SK-N-SH (cell line): ENCODE data around the gene A2M. TPM values are rescaled to one million over a fixed set of nuclear protein-coding genes. Genes with fewer than 3 reads are reported as not detected.

Source experiments
- CTCF ChIA-PET: fragments of 300-600, 350-600 bp; formaldehyde crosslinking; extraction: SDS; loops from one replicate; lab custom pipeline; 2021; lab: Yijun Ruan, JAX
- POLR2A ChIA-PET: fragments of 350-600 bp; sonication (Branson Sonifier 250); formaldehyde crosslinking; extraction: SDS; loops from one replicate; lab custom pipeline; 2020; ENCODE audit warnings: antibody characterized with exemption, inconsistent platforms; lab: Yijun Ruan, JAX
- DNase-seq: peaks from one replicate; pipeline ENCODE4 v3.0.0; 2012
- H2AFZ ChIP-seq: fragments of 200-600 bp; sonication (generic); 2 replicates; pipeline ENCODE4 v1.8.1; 2016; ENCODE audit warnings: antibody characterized with exemption, mild to moderate bottlenecking, low read depth
- H3F3A ChIP-seq: fragments of 200-600 bp; sonication (generic); replicated peaks from 2 replicates; pipeline ENCODE3; 2016; ENCODE audit warnings: antibody characterized with exemption, mild to moderate bottlenecking; ENCODE audit not compliant: insufficient read depth
- H3K27ac ChIP-seq, 2 experiments: fragments of 200-500 bp in 1 of 2; fragments of 200-600 bp in 1 of 2; sonication (Bioruptor generic) in 1 of 2; sonication (generic), shearing (Covaris generic) in 1 of 2; 2 replicates each; pipeline versions ENCODE4 v1.5.1 to v1.6.1; 2014 to 2016; ENCODE audit warnings: low read depth in 2 of 2, inconsistent platforms in 1 of 2, low read length in 1 of 2, mild to moderate bottlenecking in 1 of 2, mixed read lengths in 1 of 2
- H3K27me3 ChIP-seq: fragments of 200-600 bp; sonication (generic), shearing (Covaris generic); 2 replicates; pipeline ENCODE4 v1.6.1; 2016; ENCODE audit warnings: mixed run types; ENCODE audit not compliant: insufficient read depth
- H3K36me3 ChIP-seq, 2 experiments: fragments of 200-500 bp in 1 of 2; fragments of 200-600 bp in 1 of 2; sonication (Bioruptor generic) in 1 of 2; sonication (generic) in 1 of 2; replicated peaks in 1 of 2; 2 replicates each; pipeline versions ENCODE3 to v1.5.1; 2014 to 2016; ENCODE audit warnings: low read length in 1 of 2, mild to moderate bottlenecking in 1 of 2; ENCODE audit not compliant: insufficient read depth in 2 of 2, control insufficient read depth in 1 of 2
- H3K4me1 ChIP-seq, 2 experiments: fragments of 200-500 bp in 1 of 2; fragments of 200-600 bp in 1 of 2; sonication (Bioruptor generic) in 1 of 2; sonication (generic), shearing (Covaris generic) in 1 of 2; 2 replicates each; pipeline versions ENCODE4 v1.5.1 to v1.6.1; 2014 to 2016; ENCODE audit warnings: low read depth in 1 of 2, low read length in 1 of 2, mixed run types in 1 of 2; ENCODE audit not compliant: insufficient read depth in 2 of 2, control insufficient read depth in 1 of 2
- H3K4me2 ChIP-seq: fragments of 200-600 bp; sonication (generic), shearing (Covaris generic); 2 replicates; pipeline ENCODE4 v1.6.1; 2017; ENCODE audit warnings: mixed run types
- H3K4me3 ChIP-seq, 2 experiments: fragments of 200-500 bp in 1 of 2; fragments of 200-600 bp in 1 of 2; sonication (Bioruptor generic) in 1 of 2; sonication (generic), shearing (Covaris generic) in 1 of 2; 2 replicates each; pipeline versions ENCODE4 v1.5.1 to v1.8.1; 2014 to 2016; ENCODE audit warnings: low read depth in 2 of 2, inconsistent platforms in 1 of 2, low read length in 1 of 2, mild to moderate bottlenecking in 1 of 2, mixed read lengths in 1 of 2, moderate library complexity in 1 of 2
- H3K79me2 ChIP-seq: fragments of 200-600 bp; sonication (generic); 2 replicates; pipeline ENCODE4 v1.8.1; 2017; ENCODE audit warnings: mild to moderate bottlenecking; ENCODE audit not compliant: insufficient read depth
- H3K9ac ChIP-seq: fragments of 200-600 bp; sonication (generic); 2 replicates; pipeline ENCODE4 v1.6.1; 2017; ENCODE audit warnings: mixed run types
- H3K9me2 ChIP-seq: fragments of 200-600 bp; sonication (generic); 2 replicates; pipeline ENCODE4 v1.6.1; 2017; ENCODE audit warnings: mixed run types
- H3K9me3 ChIP-seq: fragments of 200-600 bp; sonication (generic); 2 replicates; pipeline ENCODE4 v1.6.1; 2017; ENCODE audit warnings: mixed run types, mild to moderate bottlenecking, moderate library complexity
- H4K20me1 ChIP-seq: fragments of 200-600 bp; sonication (generic); 2 replicates; pipeline ENCODE4 v1.6.1; 2017; ENCODE audit warnings: mild to moderate bottlenecking, mixed run types; ENCODE audit not compliant: insufficient read depth
- CTCF ChIP-seq: fragments of 200-600 bp; sonication (generic); IDR thresholded peaks from 2 replicates; pipeline ENCODE4 v1.6.1; 2017; ENCODE audit warnings: antibody characterized with exemption, mild to moderate bottlenecking, moderate library complexity
- ELF1 ChIP-seq: IDR thresholded peaks from 2 replicates; pipeline ENCODE4 v1.4.0; 2012
- EZH2phosphoT487 ChIP-seq: fragments of 200-600 bp; sonication (generic); IDR thresholded peaks from 2 replicates; pipeline ENCODE4 v1.6.1; 2017; ENCODE audit warnings: low read depth, mixed run types, mild to moderate bottlenecking, antibody characterized with exemption, moderate library complexity, borderline replicate concordance
- FOSL2 ChIP-seq: IDR thresholded peaks from 2 replicates; pipeline ENCODE4 v1.4.0; 2012; ENCODE audit warnings: low read depth, mild to moderate bottlenecking, moderate library complexity, borderline replicate concordance
- NFIC ChIP-seq: IDR thresholded peaks from 2 replicates; pipeline ENCODE4 v1.4.0; 2012; ENCODE audit warnings: borderline replicate concordance
- POLR2AphosphoS5 ChIP-seq: IDR thresholded peaks from 2 replicates; pipeline ENCODE4 v1.6.1; 2012; ENCODE audit warnings: low read depth, low read length
- RCOR1 ChIP-seq: fragments of 150-350 bp; IDR thresholded peaks from 2 replicates; pipeline ENCODE4 v1.6.1; 2017; ENCODE audit warnings: antibody characterized with exemption, low read length
- RXRA ChIP-seq: IDR thresholded peaks from 2 replicates; pipeline ENCODE4 v1.4.0; 2012; ENCODE audit warnings: low read depth, mild to moderate bottlenecking, borderline replicate concordance
- SIN3A ChIP-seq: IDR thresholded peaks from 2 replicates; pipeline ENCODE4 v1.6.1; 2012; ENCODE audit warnings: low read depth, mild to moderate bottlenecking, low read length, moderate library complexity, borderline replicate concordance
- TAF1 ChIP-seq: IDR thresholded peaks from 2 replicates; pipeline ENCODE4 v1.6.1; 2012; ENCODE audit warnings: low read depth, mild to moderate bottlenecking, low read length, moderate library complexity, borderline replicate concordance
- WGBS: methylation state at CpG from one replicate; pipeline ENCODE4 v1.1.6; 2017; ENCODE audit warnings: low lambda C conversion rate; 5-methylcytosine and 5-hydroxymethylcytosine counted together
- polyA plus RNA-seq, 3 experiments: library from polyadenylated mRNA; depleted of rRNA; stranded (reverse); fragments of >200 nt; gene quantifications; 2 replicates each; pipeline ENCODE4 v1.2.3, GENCODE V29; 2012
- TF ChIP-seq, protein P1 (sequence below): IDR thresholded peaks from 2 replicates; pipeline ENCODE4 v1.6.1; 2012; ENCODE audit warnings: mild to moderate bottlenecking, low read depth, low read length, moderate library complexity
- TF ChIP-seq, protein P2 (sequence below): IDR thresholded peaks from 2 replicates; pipeline ENCODE4 v1.4.0; 2012; ENCODE audit warnings: low read depth, borderline replicate concordance

Gene A2M
- polyA plus RNA-seq, 1 of the 3 experiments (the other 2 are of a cell fraction), result not detected

GRCh38 chr12:9109737-9110491 is 5.8 kb downstream of the A2M start:
- DNase-seq, result no peak
- Histone ChIP-seq H3K9ac (no peak overlapping the region), H3F3A (no peaks in the 10 kb centered on the region), H3K36me3 (no peaks in the 10 kb centered on the region), H3K79me2 (no peaks in the 10 kb centered on the region), H3K4me1 (no peaks in the 10 kb centered on the region), H3K9me3 (no peaks in the 10 kb centered on the region), H3K4me3 (no peak overlapping the region), H4K20me1 (no peaks in the 10 kb centered on the region), H2AFZ (no peak overlapping the region), H3K4me2 (no peak overlapping the region), H3K27me3 (no peaks in the 10 kb centered on the region), H3K27ac (no peak overlapping the region), H3K9me2 (no peaks in the 10 kb centered on the region)
- TF ChIP-seq RCOR1 (no peak), SIN3A (no peak), TAF1 (no peak), ELF1 (no peak), FOSL2 (no peak), RXRA (no peak), EZH2phosphoT487 (no peak), CTCF (no peak), NFIC (no peak), POLR2AphosphoS5 (no peak)
- TF ChIP-seq, protein P1, sequence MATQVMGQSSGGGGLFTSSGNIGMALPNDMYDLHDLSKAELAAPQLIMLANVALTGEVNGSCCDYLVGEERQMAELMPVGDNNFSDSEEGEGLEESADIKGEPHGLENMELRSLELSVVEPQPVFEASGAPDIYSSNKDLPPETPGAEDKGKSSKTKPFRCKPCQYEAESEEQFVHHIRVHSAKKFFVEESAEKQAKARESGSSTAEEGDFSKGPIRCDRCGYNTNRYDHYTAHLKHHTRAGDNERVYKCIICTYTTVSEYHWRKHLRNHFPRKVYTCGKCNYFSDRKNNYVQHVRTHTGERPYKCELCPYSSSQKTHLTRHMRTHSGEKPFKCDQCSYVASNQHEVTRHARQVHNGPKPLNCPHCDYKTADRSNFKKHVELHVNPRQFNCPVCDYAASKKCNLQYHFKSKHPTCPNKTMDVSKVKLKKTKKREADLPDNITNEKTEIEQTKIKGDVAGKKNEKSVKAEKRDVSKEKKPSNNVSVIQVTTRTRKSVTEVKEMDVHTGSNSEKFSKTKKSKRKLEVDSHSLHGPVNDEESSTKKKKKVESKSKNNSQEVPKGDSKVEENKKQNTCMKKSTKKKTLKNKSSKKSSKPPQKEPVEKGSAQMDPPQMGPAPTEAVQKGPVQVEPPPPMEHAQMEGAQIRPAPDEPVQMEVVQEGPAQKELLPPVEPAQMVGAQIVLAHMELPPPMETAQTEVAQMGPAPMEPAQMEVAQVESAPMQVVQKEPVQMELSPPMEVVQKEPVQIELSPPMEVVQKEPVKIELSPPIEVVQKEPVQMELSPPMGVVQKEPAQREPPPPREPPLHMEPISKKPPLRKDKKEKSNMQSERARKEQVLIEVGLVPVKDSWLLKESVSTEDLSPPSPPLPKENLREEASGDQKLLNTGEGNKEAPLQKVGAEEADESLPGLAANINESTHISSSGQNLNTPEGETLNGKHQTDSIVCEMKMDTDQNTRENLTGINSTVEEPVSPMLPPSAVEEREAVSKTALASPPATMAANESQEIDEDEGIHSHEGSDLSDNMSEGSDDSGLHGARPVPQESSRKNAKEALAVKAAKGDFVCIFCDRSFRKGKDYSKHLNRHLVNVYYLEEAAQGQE, result no peak
- TF ChIP-seq, protein P2, sequence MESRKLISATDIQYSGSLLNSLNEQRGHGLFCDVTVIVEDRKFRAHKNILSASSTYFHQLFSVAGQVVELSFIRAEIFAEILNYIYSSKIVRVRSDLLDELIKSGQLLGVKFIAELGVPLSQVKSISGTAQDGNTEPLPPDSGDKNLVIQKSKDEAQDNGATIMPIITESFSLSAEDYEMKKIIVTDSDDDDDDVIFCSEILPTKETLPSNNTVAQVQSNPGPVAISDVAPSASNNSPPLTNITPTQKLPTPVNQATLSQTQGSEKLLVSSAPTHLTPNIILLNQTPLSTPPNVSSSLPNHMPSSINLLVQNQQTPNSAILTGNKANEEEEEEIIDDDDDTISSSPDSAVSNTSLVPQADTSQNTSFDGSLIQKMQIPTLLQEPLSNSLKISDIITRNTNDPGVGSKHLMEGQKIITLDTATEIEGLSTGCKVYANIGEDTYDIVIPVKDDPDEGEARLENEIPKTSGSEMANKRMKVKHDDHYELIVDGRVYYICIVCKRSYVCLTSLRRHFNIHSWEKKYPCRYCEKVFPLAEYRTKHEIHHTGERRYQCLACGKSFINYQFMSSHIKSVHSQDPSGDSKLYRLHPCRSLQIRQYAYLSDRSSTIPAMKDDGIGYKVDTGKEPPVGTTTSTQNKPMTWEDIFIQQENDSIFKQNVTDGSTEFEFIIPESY, result no peak
- CTCF ChIA-PET, result no interaction called here
- 48% methylated on average over 3 of the region's 3 CpGs for WGBS
- POLR2A ChIA-PET, result no interaction called here
